ENCODE measurements around the gene RHOV.
A peak's percentile ranks its signal among the peaks of the same experiment; 100 is the strongest.

The RHOV gene

DNA sequence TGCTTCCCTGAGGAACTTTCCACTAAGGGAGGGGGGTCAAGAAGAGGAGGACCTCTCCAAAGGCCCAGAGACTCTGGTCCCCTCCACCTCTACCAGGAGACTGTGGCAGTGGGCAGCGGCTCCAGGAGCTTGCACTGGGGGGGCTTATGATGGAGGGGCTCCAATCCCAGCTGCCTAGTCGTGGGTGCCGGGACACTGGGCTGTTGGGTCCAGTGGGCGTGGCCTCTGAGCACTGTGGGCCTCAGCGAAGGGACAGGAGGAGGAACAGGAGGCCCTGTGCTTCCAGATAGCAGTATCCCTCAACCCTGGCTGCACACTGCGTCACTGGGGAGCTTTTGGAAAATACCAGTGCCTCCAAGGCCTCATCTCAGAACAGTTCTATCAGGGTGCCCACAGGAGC, 41.6 kb upstream of the RHOV start:
- peak overlapping the region in 10 of 11 experiments; percentile 15 to 56 (median 38); a peak in 17 of 22 replicates for H3K4me2 ChIP-seq
- H3K27me3 ChIP-seq, result peaks cover 0 to 14% (median 3%) of the 10 kb centered on the region in 11 experiments; a peak in 5 of 22 replicates
- H3K4me1 ChIP-seq, result peaks cover 34 to 78% (median 73%) of the 10 kb centered on the region in 10 experiments
- TF ChIP-seq Cebpa-rat (IDR thresholded peaks at IDR 0.05), result no peak
- H3K4me3 ChIP-seq, result no peak overlapping the region
- H3K9me3 ChIP-seq (replicated peaks in 1 of 11), result no peaks in the 10 kb centered on the region
- peak overlapping the region in 1 of 11 experiments; percentile 15; a peak in 2 of 22 replicates for H3K9ac ChIP-seq
- peak overlapping the region in 3 of 11 experiments; percentile 3 to 19 (median 4); a peak in 3 of 22 replicates for H3K27ac ChIP-seq
- H3K36me3 ChIP-seq, result no peaks in the 10 kb centered on the region
- H4K20me1 ChIP-seq, result no peaks in the 10 kb centered on the region

DNA sequence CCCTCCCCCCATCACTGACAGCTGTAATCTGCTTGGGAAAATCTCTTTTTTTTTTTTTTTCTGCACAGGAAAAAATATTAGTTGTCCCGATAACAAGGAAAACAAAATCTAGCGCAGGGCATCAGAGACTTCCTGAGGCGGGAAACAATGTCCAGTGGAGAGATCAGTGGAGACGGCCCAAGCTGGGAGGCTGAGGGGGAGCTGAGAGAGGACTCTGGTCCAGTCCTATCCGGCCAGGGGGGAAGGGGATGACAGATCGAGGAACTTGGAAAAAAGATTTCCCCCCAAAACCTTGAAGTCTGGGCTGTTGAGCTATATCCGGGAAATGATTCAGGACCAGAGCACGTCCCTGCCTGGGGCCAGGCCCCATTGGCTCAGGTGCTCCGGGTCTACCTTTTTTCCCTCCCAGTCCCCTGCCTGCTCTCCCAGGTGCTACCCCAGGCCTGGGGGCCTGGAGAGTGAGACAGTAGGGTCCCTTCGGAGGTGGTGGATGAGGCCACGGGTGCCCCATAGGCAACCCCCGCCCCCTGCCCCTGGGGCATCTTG, 41.2 kb upstream of the RHOV start:
- peak overlapping the region in 10 of 11 experiments; percentile 15 to 56 (median 38); a peak in 19 of 22 replicates for H3K4me2 ChIP-seq

DNA sequence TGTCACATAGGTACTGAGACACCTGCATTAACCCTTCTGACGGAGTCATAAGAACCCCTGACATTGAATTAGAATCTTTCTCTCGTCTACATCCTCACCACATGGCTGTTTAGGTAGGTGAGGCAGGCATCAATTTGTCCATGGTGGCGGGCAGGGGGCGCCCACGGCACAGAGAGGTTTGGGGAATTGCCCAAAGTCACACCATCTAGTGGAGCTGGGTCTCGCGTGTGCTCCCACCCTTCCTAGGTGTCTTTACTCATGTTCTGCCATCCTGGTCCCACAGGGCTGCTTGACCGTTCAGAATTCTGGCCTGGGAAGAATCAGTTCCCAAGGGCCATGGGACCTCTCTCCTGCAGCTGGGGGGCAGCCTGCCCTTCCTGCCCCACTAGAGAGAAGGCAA, 40.5 kb upstream of the RHOV start:
- Histone ChIP-seq H4K20me1 (no peaks in the 10 kb centered on the region), H3K9ac (peak overlapping the region in 2 of 11 experiments; percentile 3 to 33; a peak in 1 of 22 replicates), H3K9me3 (replicated peaks in 1 of 11) (no peaks in the 10 kb centered on the region), H3K36me3 (no peaks in the 10 kb centered on the region), H3K4me1 (peaks cover 46 to 90% (median 84%) of the 10 kb centered on the region in 10 experiments), H3K27ac (peak overlapping the region in 3 of 11 experiments; percentile 10 to 36 (median 14); a peak in 4 of 22 replicates), H3K4me3 (no peak overlapping the region), H3K4me2 (peak overlapping the region in 10 of 11 experiments; percentile 15 to 56 (median 38); a peak in 19 of 22 replicates), H3K27me3 (peaks cover 0 to 14% (median 3%) of the 10 kb centered on the region in 11 experiments; a peak in 5 of 22 replicates)
- TF ChIP-seq Cebpa-rat (IDR thresholded peaks at IDR 0.05), result no peak

More for the DNA sequence above, 41.2 kb upstream of the RHOV start:
- no peak for TF ChIP-seq Cebpa-rat (IDR thresholded peaks at IDR 0.05)
- H3K36me3 ChIP-seq, result no peaks in the 10 kb centered on the region
- peaks cover 39 to 83% (median 77%) of the 10 kb centered on the region in 10 experiments for H3K4me1 ChIP-seq
- H3K9me3 ChIP-seq (replicated peaks in 1 of 11), result no peaks in the 10 kb centered on the region
- peak overlapping the region in 4 of 11 experiments; percentile 3 to 33 (median 16); a peak in 1 of 22 replicates for H3K9ac ChIP-seq
- H4K20me1 ChIP-seq, result no peaks in the 10 kb centered on the region
- H3K4me3 ChIP-seq, result no peak overlapping the region
- peaks cover 0 to 14% (median 3%) of the 10 kb centered on the region in 11 experiments; a peak in 5 of 22 replicates for H3K27me3 ChIP-seq
- H3K27ac ChIP-seq, result peak overlapping the region in 3 of 11 experiments; percentile 3 to 19 (median 10); a peak in 4 of 22 replicates

DNA sequence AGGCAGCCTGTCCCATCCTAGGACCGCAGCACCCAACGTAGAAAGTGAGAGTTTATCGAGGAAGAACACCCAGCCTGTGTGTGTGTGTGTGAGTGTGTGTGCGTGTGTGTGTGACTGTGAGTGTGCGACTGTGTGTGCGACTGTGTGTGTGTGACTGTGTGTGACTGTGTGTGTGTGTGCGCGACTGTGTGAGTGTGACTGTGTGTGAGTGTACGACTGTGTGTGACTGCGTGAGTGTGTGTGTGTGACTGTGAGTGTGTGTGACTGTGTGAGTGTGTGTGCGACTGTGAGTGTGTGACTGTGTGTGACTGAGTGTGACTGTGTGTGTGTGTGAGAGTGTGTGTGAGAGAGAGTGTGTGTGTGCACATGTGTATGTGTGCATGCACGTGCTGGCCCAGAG, 40.0 kb upstream of the RHOV start:
- Histone ChIP-seq H3K36me3 (no peaks in the 10 kb centered on the region), H3K27me3 (peaks cover 0 to 14% (median 3%) of the 10 kb centered on the region in 11 experiments; a peak in 5 of 22 replicates), H3K9ac (no peak overlapping the region; a peak in 1 of 22 replicates), H3K9me3 (replicated peaks in 1 of 11) (no peaks in the 10 kb centered on the region), H4K20me1 (no peaks in the 10 kb centered on the region), H3K4me1 (peaks cover 51 to 95% (median 89%) of the 10 kb centered on the region in 10 experiments), H3K27ac (peak overlapping the region in 1 of 11 experiments; percentile 16; a peak in 1 of 22 replicates), H3K4me2 (peak overlapping the region in 5 of 11 experiments; percentile 26 to 56 (median 50); a peak in 6 of 22 replicates), H3K4me3 (no peak overlapping the region)
- no peak for TF ChIP-seq Cebpa-rat (IDR thresholded peaks at IDR 0.05)

DNA sequence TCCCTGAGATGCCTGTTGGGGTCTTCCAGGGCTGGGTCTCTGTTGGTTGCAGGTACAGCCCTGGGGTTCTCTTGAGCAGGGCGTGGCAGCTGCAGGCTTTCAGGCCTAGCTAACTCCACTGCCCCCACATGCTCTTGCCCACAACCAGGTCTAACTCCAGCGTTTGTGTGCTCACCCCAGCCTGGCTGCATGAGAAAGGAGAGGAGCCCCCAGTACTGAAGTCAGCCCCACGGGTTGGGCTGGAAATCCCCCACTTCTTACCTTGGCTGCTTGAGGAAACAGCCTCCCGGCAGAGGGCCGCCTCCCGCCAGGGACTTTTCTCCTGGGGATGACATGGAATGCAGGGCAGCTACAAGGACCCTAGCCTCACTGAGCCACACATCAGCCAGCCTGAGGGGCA, 38.4 kb upstream of the RHOV start:
- no peak for TF ChIP-seq Cebpa-rat (IDR thresholded peaks at IDR 0.05)
- Histone ChIP-seq H3K27me3 (peaks cover 0 to 12% (median 1%) of the 10 kb centered on the region in 11 experiments; a peak in 5 of 22 replicates), H3K9ac (0 out of 22 replicates have a peak overlapping the region, but pooled peaks of 1 of the 11 experiments have one; percentile 12), H3K36me3 (no peaks in the 10 kb centered on the region), H4K20me1 (no peaks in the 10 kb centered on the region), H3K27ac (peak overlapping the region in 7 of 11 experiments; percentile 35 to 97 (median 95); a peak in 8 of 22 replicates), H3K4me1 (peaks cover 59 to 97% (median 91%) of the 10 kb centered on the region in 10 experiments), H3K4me2 (peak overlapping the region; percentile 38 to 99 (median 98); a peak in 21 of 22 replicates), H3K4me3 (no peak overlapping the region), H3K9me3 (replicated peaks in 1 of 11) (no peaks in the 10 kb centered on the region)

DNA sequence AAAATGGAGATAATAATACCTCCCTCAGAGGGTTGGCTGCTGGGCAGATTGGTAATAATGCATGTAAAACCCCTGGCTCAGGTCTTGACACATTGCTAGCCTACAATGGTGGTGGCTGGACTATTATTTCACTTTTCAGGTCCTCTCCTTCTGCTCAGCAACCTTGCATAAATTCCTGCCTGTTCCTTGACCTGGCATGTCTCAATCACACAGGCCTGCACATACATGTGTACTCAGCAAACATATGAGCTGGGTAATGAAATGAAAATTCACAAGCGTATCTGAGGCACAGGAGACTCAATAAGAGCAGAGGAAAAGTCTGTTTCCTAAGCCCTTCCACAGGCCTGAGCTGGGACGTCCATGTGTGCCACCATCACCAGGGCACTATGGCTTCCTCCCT, 37.7 kb upstream of the RHOV start:
- Histone ChIP-seq H3K27me3 (peaks cover 0 to 5% (median 0%) of the 10 kb centered on the region in 11 experiments; a peak in 3 of 22 replicates), H3K36me3 (no peaks in the 10 kb centered on the region), H3K4me3 (no peak overlapping the region), H3K4me2 (peak overlapping the region; percentile 94 to 99 (median 98); a peak in 21 of 22 replicates), H4K20me1 (no peaks in the 10 kb centered on the region), H3K9me3 (replicated peaks in 1 of 11) (no peaks in the 10 kb centered on the region), H3K4me1 (peaks cover 67 to 97% (median 92%) of the 10 kb centered on the region in 10 experiments), H3K9ac (peak overlapping the region in 9 of 11 experiments; percentile 55 to 90 (median 83); a peak in 15 of 22 replicates), H3K27ac (peak overlapping the region in 9 of 11 experiments; percentile 86 to 98 (median 95); a peak in 19 of 22 replicates)
- TF ChIP-seq Cebpa-rat (IDR thresholded peaks at IDR 0.05), result no peak

DNA sequence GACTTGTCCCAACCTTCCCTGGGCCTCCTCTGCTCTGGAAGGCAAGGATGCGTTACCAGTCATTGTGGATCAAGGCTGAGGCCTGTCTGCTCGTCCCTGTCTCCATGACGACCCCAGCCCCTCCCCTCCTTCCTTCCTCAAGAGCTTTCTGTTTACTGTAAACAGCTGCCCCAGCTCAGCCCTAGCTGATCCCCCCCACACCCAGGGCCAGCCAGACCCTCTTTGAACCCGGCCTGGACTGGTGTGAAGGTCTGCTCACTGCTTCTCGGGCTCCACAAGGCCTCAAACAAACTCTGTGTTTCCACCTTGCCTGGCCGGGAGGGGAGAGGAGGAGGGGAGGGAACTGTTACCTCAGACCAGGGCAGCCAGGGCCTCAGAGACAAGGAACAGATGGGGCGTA, 37.1 kb upstream of the RHOV start:
- peak overlapping the region; percentile 37 to 90 (median 76); a peak in 21 of 22 replicates for H3K9ac ChIP-seq
- H3K27me3 ChIP-seq, result no peaks in the 10 kb centered on the region; a peak in 1 of 22 replicates
- H3K4me1 ChIP-seq, result peaks cover 73 to 97% (median 93%) of the 10 kb centered on the region in 10 experiments
- peak overlapping the region in 4 of 10 experiments; percentile 6 to 26 (median 18); a peak in 4 of 20 replicates for H3K4me3 ChIP-seq
- peaks cover 0 to 5% (median 0%) of the 10 kb centered on the region in 11 experiments; a peak in 4 of 22 replicates for H4K20me1 ChIP-seq
- H3K4me2 ChIP-seq, result peak overlapping the region; percentile 94 to 99 (median 98)
- H3K27ac ChIP-seq, result peak overlapping the region; percentile 40 to 98 (median 95); a peak in 21 of 22 replicates
- no peak for TF ChIP-seq Cebpa-rat (IDR thresholded peaks at IDR 0.05)
- H3K9me3 ChIP-seq (replicated peaks in 1 of 11), result no peaks in the 10 kb centered on the region
- H3K36me3 ChIP-seq, result no peaks in the 10 kb centered on the region

DNA sequence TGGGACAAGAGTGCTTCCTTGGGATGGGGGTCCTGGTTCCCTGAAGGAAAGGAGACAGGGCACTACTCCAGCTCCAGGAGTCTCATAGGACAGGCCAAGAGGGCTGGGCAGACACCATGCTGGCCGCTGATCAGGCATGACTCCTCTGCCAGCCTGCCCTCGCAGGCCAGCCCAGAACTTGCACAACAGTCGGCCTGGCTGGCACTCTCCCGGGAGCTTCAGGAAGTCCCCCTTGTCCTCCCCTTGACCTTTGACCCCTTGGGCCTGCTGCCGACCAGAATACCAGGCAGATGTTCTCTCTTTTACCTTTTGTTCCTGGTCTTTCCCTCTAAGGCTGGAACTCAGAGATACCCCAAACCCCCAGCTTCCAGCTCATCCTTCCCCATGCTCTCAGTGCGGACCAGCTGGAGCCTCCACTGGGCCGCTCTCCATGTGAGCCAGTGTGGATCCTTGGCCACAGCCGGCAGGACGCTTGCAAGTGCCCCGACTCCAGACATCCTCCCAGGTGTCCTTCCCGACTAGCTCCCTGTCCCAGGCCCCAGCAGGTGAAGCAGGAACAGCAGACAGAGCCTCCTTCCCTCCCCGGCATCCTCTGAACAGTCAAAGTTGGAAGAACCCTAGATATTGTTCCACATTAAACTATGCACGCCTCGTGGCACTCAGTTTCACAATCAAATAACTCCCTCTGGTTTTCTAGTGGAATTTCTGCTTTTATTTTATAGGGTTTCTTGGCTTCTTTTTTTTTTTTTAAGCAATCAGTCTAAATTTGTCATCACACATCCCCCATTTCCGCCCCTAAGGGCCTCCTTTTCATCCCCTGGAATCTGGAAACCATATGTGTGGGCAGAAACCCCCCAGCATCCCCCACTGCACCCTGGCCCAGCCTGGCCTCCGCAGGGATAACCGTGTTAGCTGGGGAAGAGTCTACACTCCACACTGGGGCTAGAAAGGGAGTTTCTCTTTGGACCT, 35.9 kb upstream of the RHOV start:
- no peaks in the 10 kb centered on the region for H3K9me3 ChIP-seq (replicated peaks in 1 of 11)
- TF ChIP-seq Cebpa-rat (IDR thresholded peaks at IDR 0.05), result peak in 5 of 11 experiments; percentile 8 to 57 (median 45); a peak in 4 of 22 replicates

More for the DNA sequence above, 35.9 kb upstream of the RHOV start:
- Histone ChIP-seq H4K20me1 (peaks cover 0 to 17% (median 4%) of the 10 kb centered on the region in 11 experiments; a peak in 9 of 22 replicates), H3K27me3 (no peaks in the 10 kb centered on the region), H3K36me3 (peaks cover 0 to 7% (median 1%) of the 10 kb centered on the region in 11 experiments; a peak in 13 of 22 replicates), H3K4me3 (peak overlapping the region in 6 of 10 experiments; percentile 11 to 29 (median 23); a peak in 8 of 20 replicates), H3K9ac (peak overlapping the region in 10 of 11 experiments; percentile 7 to 90 (median 80); a peak in 19 of 22 replicates), H3K27ac (peak overlapping the region in 10 of 11 experiments; percentile 61 to 98 (median 95); a peak in 20 of 22 replicates), H3K4me2 (peak overlapping the region; percentile 94 to 99 (median 98)), H3K4me1 (peaks cover 75 to 97% (median 94%) of the 10 kb centered on the region in 10 experiments)
